ENCODE data around the gene GNAI3.

GNAI3 gene

GRCh38 chr1:109539676-109540075, 8.7 kb upstream of the GNAI3 start, which contains the start of gene GPR61:
GPR61 (plus strand) TSS chr1:109539872; CDS start chr1:109543023, 3,151 bp downstream.
- no peak for TF ChIP-seq GLIS1 (tag by site-specific recombination; IDR thresholded peaks at IDR 0.05)
- TF ChIP-seq ZNF624 (tag by site-specific recombination; IDR thresholded peaks at IDR 0.05): no peak
- no peak for TF ChIP-seq ZNF302 (tag by site-specific recombination; IDR thresholded peaks at IDR 0.05; ENCODE audit: low read depth)
- TF ChIP-seq ZNF626 (tag by site-specific recombination; IDR thresholded peaks at IDR 0.05): no peak
- no peak for TF ChIP-seq ZNF692 (tag by site-specific recombination; IDR thresholded peaks at IDR 0.05)
- TF ChIP-seq ZNF580 (tag by site-specific recombination; IDR thresholded peaks at IDR 0.05): no peak
- H3K9me3 ChIP-seq (ENCODE audit: control insufficient read depth, insufficient read depth, low read depth, low read length): no peaks in the 10 kb centered on the region
- no peak within 1 kb of the TSS for H3K27ac ChIP-seq (ENCODE audit: extremely low read depth, low read depth, low read length)
- H3K36me3 ChIP-seq (ENCODE audit: control insufficient read depth in 2 of 2, insufficient read depth in 1 of 2, low read length in 2 of 2): no peaks in the 10 kb centered on the region
- no peaks in the 10 kb centered on the region for H3K4me1 ChIP-seq (ENCODE audit: control insufficient read depth, insufficient read depth, low read length)
- H3K4me3 ChIP-seq (ENCODE audit: low read depth, low read length): no peak within 1 kb of the TSS
- ChIA-PET POLR2A (interaction anchor here (0.8 to 1.2 kb wide), 2 partner anchors 9 to 11 kb away, joined by 3 read pairs; partner anchors contain the start of gene GNAI3), CTCF (interaction anchor here (0.6 to 20.8 kb wide), 8 partner anchors 7 to 183 kb away, joined by 3 to 1152 read pairs (median 6); partner anchors contain the start of genes AMIGO1 and CYB561D1)

GRCh38 chr1:109541102-109541501, 7.3 kb upstream of the GNAI3 start:
- ChIA-PET CTCF (interaction anchor here (1.0 to 20.8 kb wide), 8 partner anchors 9 to 234 kb away, joined by 3 to 1152 read pairs (median 6); partner anchors contain the start of genes AMIGO1 and CYB561D1), POLR2A (no interaction called here)
- Histone ChIP-seq H3K4me1 (ENCODE audit: control insufficient read depth, insufficient read depth, low read length) (no peaks in the 10 kb centered on the region), H3K4me3 (ENCODE audit: low read depth, low read length) (no peak overlapping the region), H3K36me3 (ENCODE audit: control insufficient read depth in 2 of 2, insufficient read depth in 1 of 2, low read length in 2 of 2) (no peaks in the 10 kb centered on the region), H3K27ac (ENCODE audit: extremely low read depth, low read depth, low read length) (no peak overlapping the region), H3K9me3 (ENCODE audit: control insufficient read depth, insufficient read depth, low read depth, low read length) (no peaks in the 10 kb centered on the region)
- TF ChIP-seq ZNF626 (tag by site-specific recombination; IDR thresholded peaks at IDR 0.05) (no peak), ZEB2 (tag by site-specific recombination; IDR thresholded peaks at IDR 0.05) (no peak), ZBTB20 (tag by site-specific recombination; IDR thresholded peaks at IDR 0.05) (no peak), ZNF658 (tag by site-specific recombination; IDR thresholded peaks at IDR 0.05) (no peak), ATF2 (tag by site-specific recombination; IDR thresholded peaks at IDR 0.05; ENCODE audit: low read depth) (no peak), BCL11B (tag by site-specific recombination; IDR thresholded peaks at IDR 0.05; ENCODE audit: low read depth) (no peak), PRDM2 (tag by site-specific recombination; IDR thresholded peaks at IDR 0.05; ENCODE audit: borderline replicate concordance) (no peak), ZNF777 (tag by site-specific recombination; IDR thresholded peaks at IDR 0.05; ENCODE audit: borderline replicate concordance) (no peak), ZNF324 (tag by site-specific recombination; IDR thresholded peaks at IDR 0.05) (no peak), ZNF362 (tag by site-specific recombination; IDR thresholded peaks at IDR 0.05) (no peak), ZSCAN4 (tag by site-specific recombination; IDR thresholded peaks at IDR 0.05) (no peak), ZFP41 (tag by site-specific recombination; IDR thresholded peaks at IDR 0.05; ENCODE audit: borderline replicate concordance) (no peak), ZBTB10 (tag by site-specific recombination; IDR thresholded peaks at IDR 0.05) (no peak)
